Endodermal cell (in vitro differentiated cells): ENCODE results near the gene PTGES3. TPM values are rescaled to one million over a fixed set of nuclear protein-coding genes. Genes with fewer than 3 reads are reported as not detected.

ENCODE experiments used
- DNase-seq: peaks from one replicate; pipeline ENCODE4 v3.0.0-alpha.2; 2017
- H3K27ac ChIP-seq: 2 replicates; pipeline ENCODE4 v1.5.1; 2013; ENCODE audit warnings: mild to moderate bottlenecking, low read depth, low read length, moderate library complexity
- H3K27me3 ChIP-seq: 2 replicates; pipeline ENCODE4 v1.6.1; 2013; ENCODE audit warnings: mild to moderate bottlenecking, low read length, moderate library complexity; ENCODE audit not compliant: insufficient read depth, control insufficient read depth, poor library complexity, severe bottlenecking
- H3K36me3 ChIP-seq: 2 replicates; pipeline ENCODE4 v1.7.0; 2013; ENCODE audit warnings: mild to moderate bottlenecking, low read length, moderate library complexity; ENCODE audit not compliant: control insufficient read depth, insufficient read depth
- H3K4me1 ChIP-seq: one replicate; pipeline ENCODE4 v1.7.0; 2013; ENCODE audit warnings: low read length; ENCODE audit not compliant: control insufficient read depth, insufficient read depth
- H3K4me3 ChIP-seq: 2 replicates; pipeline ENCODE4 v1.5.1; 2013; ENCODE audit warnings: mild to moderate bottlenecking, low read length, moderate library complexity
- H3K9ac ChIP-seq: 2 replicates; pipeline ENCODE4 v1.6.1; 2013; ENCODE audit warnings: mild to moderate bottlenecking, low read length, moderate library complexity; ENCODE audit not compliant: poor library complexity, severe bottlenecking; ENCODE audit errors: extremely low read depth
- H3K9me3 ChIP-seq: 2 replicates; pipeline ENCODE4 v1.6.1; 2013; ENCODE audit warnings: mild to moderate bottlenecking, low read length, moderate library complexity; ENCODE audit not compliant: control insufficient read depth
- H3K27ac Mint-ChIP-seq: 2 replicates; pipeline ENCODE4 v1.8.0; 2020; ENCODE audit warnings: mixed read lengths
- H3K27me3 Mint-ChIP-seq: 2 replicates; pipeline ENCODE4 v1.8.0; 2021; ENCODE audit warnings: mild to moderate bottlenecking, mixed read lengths; ENCODE audit not compliant: insufficient read depth
- H3K36me3 Mint-ChIP-seq: 2 replicates; pipeline ENCODE4 v1.8.0; 2020; ENCODE audit warnings: low read depth, mixed read lengths
- H3K4me1 Mint-ChIP-seq: 2 replicates; pipeline ENCODE4 v1.8.0; 2020; ENCODE audit warnings: mixed read lengths
- H3K4me3 Mint-ChIP-seq: 2 replicates; pipeline ENCODE4 v1.8.0; 2020; ENCODE audit warnings: mild to moderate bottlenecking, moderate library complexity, mixed read lengths
- H3K9me3 Mint-ChIP-seq: 2 replicates; pipeline ENCODE4 v1.8.0; 2020; ENCODE audit warnings: mild to moderate bottlenecking, mixed read lengths
- WGBS, 2 experiments: methylation state at CpG; one replicate each; pipeline versions ENCODE4 v1.1.5 to v1.1.7; 2013; ENCODE audit warnings: missing lambda C conversion rate in 2 of 2, mixed read lengths in 1 of 2; ENCODE audit not compliant: insufficient coverage in 1 of 2, insufficient read length in 1 of 2; 5-methylcytosine and 5-hydroxymethylcytosine counted together
- total RNA-seq, 2 donors: library from RNA; stranded (reverse); fragmentation: NEBNext Ultra II Directional in 1 of 2; extraction: Animal tissue kit (Norgen Biotek cat#: 25700) in 1 of 2; gene quantifications; 2 replicates in 1 of 2; 3 replicates in 1 of 2; pipeline ENCODE4 v1.2.1, GENCODE V29; 2021
- TF ChIP-seq, protein P1 (sequence below): fragments of 200-600 bp; sonication (generic); conservative IDR thresholded peaks from 2 replicates; pipeline ENCODE4 v1.5.0; 2021; ENCODE audit warnings: antibody characterized with exemption, mild to moderate bottlenecking

The PTGES3 gene
- total RNA-seq, 2 donors from 2014 or later, result 275 to 320 TPM

- Mint-ChIP-seq H3K4me3 (peak within 1 kb of the TSS; percentile 100), H3K4me1 (peaks cover 7% of the 10 kb centered on the region), H3K36me3 (peaks cover 36% of the 10 kb centered on the region), H3K27me3 (no peaks in the 10 kb centered on the region), H3K27ac (peak within 1 kb of the TSS; percentile 95), H3K9me3 (peaks cover 8% of the 10 kb centered on the region)
- TF ChIP-seq, protein P1, sequence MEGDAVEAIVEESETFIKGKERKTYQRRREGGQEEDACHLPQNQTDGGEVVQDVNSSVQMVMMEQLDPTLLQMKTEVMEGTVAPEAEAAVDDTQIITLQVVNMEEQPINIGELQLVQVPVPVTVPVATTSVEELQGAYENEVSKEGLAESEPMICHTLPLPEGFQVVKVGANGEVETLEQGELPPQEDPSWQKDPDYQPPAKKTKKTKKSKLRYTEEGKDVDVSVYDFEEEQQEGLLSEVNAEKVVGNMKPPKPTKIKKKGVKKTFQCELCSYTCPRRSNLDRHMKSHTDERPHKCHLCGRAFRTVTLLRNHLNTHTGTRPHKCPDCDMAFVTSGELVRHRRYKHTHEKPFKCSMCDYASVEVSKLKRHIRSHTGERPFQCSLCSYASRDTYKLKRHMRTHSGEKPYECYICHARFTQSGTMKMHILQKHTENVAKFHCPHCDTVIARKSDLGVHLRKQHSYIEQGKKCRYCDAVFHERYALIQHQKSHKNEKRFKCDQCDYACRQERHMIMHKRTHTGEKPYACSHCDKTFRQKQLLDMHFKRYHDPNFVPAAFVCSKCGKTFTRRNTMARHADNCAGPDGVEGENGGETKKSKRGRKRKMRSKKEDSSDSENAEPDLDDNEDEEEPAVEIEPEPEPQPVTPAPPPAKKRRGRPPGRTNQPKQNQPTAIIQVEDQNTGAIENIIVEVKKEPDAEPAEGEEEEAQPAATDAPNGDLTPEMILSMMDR, result no peak
- Histone ChIP-seq H3K27ac (peak within 1 kb of the TSS; percentile 31), H3K27me3 (no peaks in the 10 kb centered on the region), H3K9ac (peak within 1 kb of the TSS; percentile 95), H3K4me3 (peak within 1 kb of the TSS; percentile 100), H3K4me1 (no peaks in the 10 kb centered on the region), H3K36me3 (peaks cover 38% of the 10 kb centered on the region), H3K9me3 (no peaks in the 10 kb centered on the region)
- DNase-seq, result peak; percentile 99
- WGBS, 2 experiments, result 2 to 3% methylated on average over 30 to 39 of the region's 39 CpGs
These were observed 42.2 kb downstream of the PTGES3 start, which contains the start of gene ATP5F1B for GRCh38 chr12:56645717-56646446. TSS of gene ATP5F1B (minus strand) at chr12:56645984. CDS start at chr12:56645963, 21 bp downstream.

DNA sequence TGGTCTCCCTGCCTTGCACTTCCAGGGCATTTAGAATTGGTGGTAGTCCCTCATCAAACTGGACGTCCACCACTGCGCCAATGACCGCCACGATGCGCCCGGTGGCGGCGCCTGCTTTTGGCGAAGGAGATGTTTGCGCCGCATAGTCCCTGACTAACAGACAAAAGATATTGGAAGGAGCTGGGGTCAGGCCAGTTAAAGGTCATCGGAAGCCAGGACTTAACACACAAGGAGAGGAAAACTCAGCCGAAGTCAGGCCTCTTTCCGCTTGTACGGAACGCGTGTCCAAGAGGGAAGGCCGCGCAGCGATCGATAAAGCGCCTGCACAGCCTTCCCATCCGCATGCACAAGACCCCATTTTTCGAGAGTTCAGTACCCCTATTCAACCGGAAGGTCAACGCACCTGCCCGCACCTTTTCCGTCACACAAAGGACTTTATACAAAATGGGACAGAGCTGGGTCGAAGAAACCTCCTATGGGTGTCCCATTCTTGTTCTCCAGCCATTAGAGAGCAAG is 42.8 kb downstream of the PTGES3 start:
- no peaks in the 10 kb centered on the region for H3K27me3 Mint-ChIP-seq
- H3K36me3 Mint-ChIP-seq, result peaks cover 38% of the 10 kb centered on the region
- no peaks in the 10 kb centered on the region for H3K4me1 ChIP-seq
- peak overlapping the region; percentile 100 for H3K4me3 Mint-ChIP-seq
- peak overlapping the region; percentile 100 for H3K4me3 ChIP-seq
- peaks cover 8% of the 10 kb centered on the region for H3K9me3 Mint-ChIP-seq
- peak overlapping the region; percentile 95 for H3K9ac ChIP-seq
- H3K9me3 ChIP-seq, result no peaks in the 10 kb centered on the region
- 1% methylated on average over 29 of the region's 29 CpGs for WGBS, 2 experiments
- peaks cover 7% of the 10 kb centered on the region for H3K4me1 Mint-ChIP-seq
- no peak overlapping the region for H3K27ac ChIP-seq
- H3K27me3 ChIP-seq, result no peaks in the 10 kb centered on the region
- peaks cover 43% of the 10 kb centered on the region for H3K36me3 ChIP-seq
- TF ChIP-seq, protein P1, result peak; percentile 27
- peak; percentile 70 for DNase-seq
- H3K27ac Mint-ChIP-seq, result peak overlapping the region; percentile 95

- Mint-ChIP-seq H3K36me3 (peaks cover 42% of the 10 kb centered on the region), H3K27ac (peak overlapping the region; percentile 95), H3K4me3 (peak overlapping the region; percentile 100), H3K9me3 (peaks cover 8% of the 10 kb centered on the region), H3K4me1 (peaks cover 7% of the 10 kb centered on the region), H3K27me3 (no peaks in the 10 kb centered on the region)
- H3K4me1 ChIP-seq, result no peaks in the 10 kb centered on the region
- peak overlapping the region; percentile 95 for H3K9ac ChIP-seq
- TF ChIP-seq, protein P1, result no peak
- H3K36me3 ChIP-seq, result peaks cover 49% of the 10 kb centered on the region
- H3K9me3 ChIP-seq, result no peaks in the 10 kb centered on the region
- DNase-seq, result no peak
- no peak overlapping the region for H3K27ac ChIP-seq
- H3K27me3 ChIP-seq, result no peaks in the 10 kb centered on the region
- peak overlapping the region; percentile 100 for H3K4me3 ChIP-seq
- WGBS, 2 experiments, result 58 to 68% methylated on average over 4 of the region's 4 CpGs
These were observed 43.4 kb downstream of the PTGES3 start for GRCh38 chr12:56644654-56645053.
